ENCODE measurements around the gene SHQ1.

The SHQ1 gene

DNA sequence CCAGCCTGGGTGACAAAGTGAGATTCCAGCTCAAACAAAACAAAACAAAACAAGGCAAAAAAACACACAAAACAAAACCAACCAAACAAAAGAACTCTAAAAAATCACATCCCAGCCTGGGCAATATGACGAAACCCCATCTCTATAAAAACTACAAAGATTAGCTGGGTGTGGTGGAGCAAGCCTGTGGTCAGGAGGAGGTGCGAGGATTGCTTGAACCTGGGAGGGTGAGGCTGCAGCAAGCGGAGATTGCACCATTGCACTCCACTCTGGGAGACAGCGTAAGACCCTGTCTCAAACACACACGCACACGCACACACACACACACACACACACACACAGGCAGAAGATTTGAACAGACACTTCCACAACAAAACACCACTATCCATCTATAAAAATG lies 99.6 kb downstream of the SHQ1 start:
- DNase-seq (ENCODE audit: extremely low read depth, insufficient read length) = no peak
- no peaks in the 10 kb centered on the region for H3K36me3 ChIP-seq (ENCODE audit: control insufficient read depth, insufficient read depth, low read length)
- TF ChIP-seq, protein P1, sequence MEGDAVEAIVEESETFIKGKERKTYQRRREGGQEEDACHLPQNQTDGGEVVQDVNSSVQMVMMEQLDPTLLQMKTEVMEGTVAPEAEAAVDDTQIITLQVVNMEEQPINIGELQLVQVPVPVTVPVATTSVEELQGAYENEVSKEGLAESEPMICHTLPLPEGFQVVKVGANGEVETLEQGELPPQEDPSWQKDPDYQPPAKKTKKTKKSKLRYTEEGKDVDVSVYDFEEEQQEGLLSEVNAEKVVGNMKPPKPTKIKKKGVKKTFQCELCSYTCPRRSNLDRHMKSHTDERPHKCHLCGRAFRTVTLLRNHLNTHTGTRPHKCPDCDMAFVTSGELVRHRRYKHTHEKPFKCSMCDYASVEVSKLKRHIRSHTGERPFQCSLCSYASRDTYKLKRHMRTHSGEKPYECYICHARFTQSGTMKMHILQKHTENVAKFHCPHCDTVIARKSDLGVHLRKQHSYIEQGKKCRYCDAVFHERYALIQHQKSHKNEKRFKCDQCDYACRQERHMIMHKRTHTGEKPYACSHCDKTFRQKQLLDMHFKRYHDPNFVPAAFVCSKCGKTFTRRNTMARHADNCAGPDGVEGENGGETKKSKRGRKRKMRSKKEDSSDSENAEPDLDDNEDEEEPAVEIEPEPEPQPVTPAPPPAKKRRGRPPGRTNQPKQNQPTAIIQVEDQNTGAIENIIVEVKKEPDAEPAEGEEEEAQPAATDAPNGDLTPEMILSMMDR (IDR thresholded peaks at IDR 0.05; ENCODE audit: insufficient read depth, low read length, poor library complexity, severe bottlenecking) = no peak
- no peak overlapping the region for H3K4me3 ChIP-seq (replicated peaks; ENCODE audit: low read depth, low read length)
- no peaks in the 10 kb centered on the region for H3K27me3 ChIP-seq (replicated peaks; ENCODE audit: control insufficient read depth, insufficient read depth, low read length)

DNA sequence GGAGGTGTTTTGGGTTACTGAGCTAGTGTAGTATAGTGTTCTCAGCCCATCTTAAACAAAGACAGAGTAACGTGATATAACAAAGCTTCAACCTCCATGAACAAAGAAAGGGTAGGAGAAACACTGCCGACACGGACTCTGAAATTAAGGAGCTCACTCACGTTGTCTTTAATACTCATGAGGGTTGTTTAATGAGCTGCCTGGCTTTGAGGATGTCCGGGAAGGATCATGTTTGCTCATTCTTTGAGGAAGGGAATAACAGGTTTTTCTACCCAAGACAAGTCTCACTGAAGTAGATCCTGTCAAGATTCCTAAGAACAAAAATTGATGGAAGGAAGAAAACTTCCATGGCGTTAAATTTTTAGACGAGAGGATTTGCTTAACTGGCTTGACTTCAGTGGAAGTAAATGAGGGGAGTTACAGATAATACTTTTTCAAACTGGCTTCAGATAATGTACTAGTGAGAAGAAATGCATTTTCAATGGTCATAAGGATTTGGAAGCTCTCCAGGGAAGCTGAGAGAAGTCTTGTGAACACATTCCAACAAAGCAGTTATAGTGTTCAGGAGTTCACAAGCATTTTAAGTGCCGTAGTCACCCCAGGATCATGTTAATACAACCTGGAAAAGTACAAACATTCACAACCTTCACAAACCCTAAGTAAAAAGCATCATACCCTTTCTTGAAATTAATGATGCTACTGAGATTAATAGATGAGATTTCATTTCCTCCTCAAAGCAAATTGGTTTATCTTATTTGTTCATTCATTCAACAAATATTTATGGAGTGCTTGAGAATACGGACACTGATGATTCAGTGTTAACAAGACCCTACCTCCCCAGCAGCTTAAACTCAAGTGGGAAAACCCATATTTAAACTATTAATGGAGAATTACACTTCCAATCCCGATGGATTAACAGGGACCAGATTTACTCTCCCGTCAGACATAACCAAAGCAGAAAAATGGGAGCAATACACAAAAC lies 101.5 kb downstream of the SHQ1 start:
- no peak for DNase-seq (ENCODE audit: extremely low read depth, insufficient read length)
- H3K36me3 ChIP-seq (ENCODE audit: control insufficient read depth, insufficient read depth, low read length) = no peaks in the 10 kb centered on the region
- no peak overlapping the region for H3K4me3 ChIP-seq (replicated peaks; ENCODE audit: low read depth, low read length)
- TF ChIP-seq, protein P1 (IDR thresholded peaks at IDR 0.05; ENCODE audit: insufficient read depth, low read length, poor library complexity, severe bottlenecking) = no peak
- no peaks in the 10 kb centered on the region for H3K27me3 ChIP-seq (replicated peaks; ENCODE audit: control insufficient read depth, insufficient read depth, low read length)

DNA sequence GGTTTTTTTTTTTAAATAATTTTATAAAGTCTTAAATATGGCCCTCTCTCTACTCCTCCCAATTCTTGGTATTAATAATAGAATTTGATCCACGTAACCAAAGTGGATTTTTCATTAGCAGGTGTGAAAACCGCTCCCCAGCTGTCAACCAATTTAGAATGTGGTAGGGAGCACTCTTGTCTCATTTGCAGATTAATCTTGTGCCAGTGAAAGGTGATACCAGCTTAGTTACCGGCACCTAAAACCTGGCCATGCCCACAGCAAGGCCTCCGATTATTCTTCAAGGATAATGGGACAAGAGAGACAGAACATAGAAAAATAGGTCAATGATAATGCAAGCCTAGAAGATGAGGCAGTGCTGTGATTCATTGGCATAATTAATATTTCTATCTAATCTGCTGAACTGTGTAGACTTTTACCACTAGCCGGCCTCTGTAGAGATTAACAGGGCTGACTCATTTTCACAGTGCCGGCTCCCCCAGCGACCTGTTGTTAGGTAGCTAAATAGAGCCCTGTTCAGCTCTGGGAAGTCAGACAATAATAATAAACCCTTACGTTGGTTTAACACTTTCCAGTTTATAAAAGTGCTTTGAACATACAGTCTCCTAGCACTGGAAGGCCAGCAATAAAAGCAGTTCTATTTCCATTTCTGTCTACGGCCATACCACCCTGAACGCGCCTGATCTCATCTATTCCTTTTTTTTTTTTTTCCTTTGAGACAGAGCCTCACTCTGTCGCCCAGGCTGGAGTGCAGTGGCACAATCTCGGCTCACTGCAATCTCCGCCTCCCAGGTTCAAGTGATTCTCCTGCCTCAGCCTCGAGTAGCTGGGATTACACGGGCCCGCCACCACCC lies 102.9 kb downstream of the SHQ1 start:
- TF ChIP-seq, protein P1 (IDR thresholded peaks at IDR 0.05; ENCODE audit: insufficient read depth, low read length, poor library complexity, severe bottlenecking) = no peak
- no peak for DNase-seq (ENCODE audit: extremely low read depth, insufficient read length)
- Histone ChIP-seq H3K36me3 (ENCODE audit: control insufficient read depth, insufficient read depth, low read length) (no peaks in the 10 kb centered on the region), H3K4me3 (replicated peaks; ENCODE audit: low read depth, low read length) (no peak overlapping the region), H3K27me3 (replicated peaks; ENCODE audit: control insufficient read depth, insufficient read depth, low read length) (no peaks in the 10 kb centered on the region)

DNA sequence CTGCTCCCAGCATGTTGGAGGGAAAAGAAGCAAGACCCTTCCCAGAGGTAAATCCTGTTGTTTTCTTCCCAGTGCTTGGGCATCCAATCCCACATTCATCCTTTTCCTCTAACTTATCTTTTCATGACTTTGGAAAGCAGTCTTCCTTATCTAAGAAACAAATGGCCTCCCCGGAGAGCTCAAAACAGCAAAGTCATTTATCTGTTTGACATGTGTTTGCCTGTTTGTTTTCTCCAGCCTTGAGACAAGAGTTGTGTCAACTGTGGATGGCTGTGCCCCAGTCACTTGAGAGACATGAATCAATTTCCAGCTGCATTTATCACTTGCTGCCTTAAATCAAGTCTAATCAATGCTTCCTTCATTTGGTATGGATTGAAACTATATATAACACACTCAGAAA lies 103.9 kb downstream of the SHQ1 start:
- Histone ChIP-seq H3K36me3 (ENCODE audit: control insufficient read depth, insufficient read depth, low read length) (no peaks in the 10 kb centered on the region), H3K27me3 (replicated peaks; ENCODE audit: control insufficient read depth, insufficient read depth, low read length) (no peaks in the 10 kb centered on the region), H3K4me3 (replicated peaks; ENCODE audit: low read depth, low read length) (no peak overlapping the region)
- DNase-seq (ENCODE audit: extremely low read depth, insufficient read length) = no peak
- TF ChIP-seq, protein P1 (IDR thresholded peaks at IDR 0.05; ENCODE audit: insufficient read depth, low read length, poor library complexity, severe bottlenecking) = no peak

DNA sequence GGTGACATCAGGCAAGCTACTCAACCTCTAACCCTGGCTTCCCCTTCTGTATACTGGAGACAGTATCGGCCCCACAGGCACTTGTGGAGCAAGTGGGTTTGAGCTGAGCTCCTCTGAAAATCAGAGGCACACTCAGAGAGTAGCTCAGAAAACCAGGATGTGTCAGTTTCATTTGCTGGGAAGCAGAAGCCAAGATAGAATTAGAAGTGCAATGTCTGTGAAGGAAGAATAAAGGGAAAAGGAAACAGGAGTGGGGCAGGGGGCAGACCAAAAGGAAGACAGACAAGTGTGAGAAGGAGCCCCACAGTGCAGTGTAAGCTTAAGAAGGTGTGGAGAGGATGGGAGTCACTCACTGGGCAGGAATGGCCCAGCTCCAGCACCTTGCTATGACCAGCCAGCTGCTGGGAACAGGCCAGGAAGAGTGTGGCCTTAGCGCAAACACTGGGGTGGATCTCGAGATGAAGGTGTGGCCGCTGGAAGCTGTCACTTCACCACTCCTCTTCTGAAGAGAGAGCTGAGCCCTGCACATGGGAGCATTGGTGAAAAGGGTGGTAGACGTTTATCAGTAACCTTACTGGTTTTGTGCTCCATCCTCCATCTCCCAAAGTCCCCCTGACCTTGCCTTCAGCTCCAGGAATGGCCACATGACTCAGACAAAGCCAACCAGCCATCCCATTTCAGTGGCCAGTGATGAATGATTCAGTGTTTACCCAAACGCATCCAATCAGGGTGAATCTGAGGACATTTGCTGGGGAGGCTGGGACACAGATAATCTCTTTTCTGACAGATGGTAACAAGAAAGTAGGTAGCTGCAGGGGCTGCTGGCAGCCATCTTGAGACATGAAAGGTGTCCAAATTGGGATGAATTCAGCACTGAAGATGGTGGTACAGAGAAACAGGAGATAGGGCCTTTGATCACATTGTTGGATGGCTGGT lies 108.4 kb downstream of the SHQ1 start:
- no peak for DNase-seq (ENCODE audit: extremely low read depth, insufficient read length)
- TF ChIP-seq, protein P1 (IDR thresholded peaks at IDR 0.05; ENCODE audit: insufficient read depth, low read length, poor library complexity, severe bottlenecking) = no peak
- Histone ChIP-seq H3K4me3 (replicated peaks; ENCODE audit: low read depth, low read length) (no peak overlapping the region), H3K27me3 (replicated peaks; ENCODE audit: control insufficient read depth, insufficient read depth, low read length) (peaks cover 1% of the 10 kb centered on the region; the same call in 1 of the 2 replicates), H3K36me3 (ENCODE audit: control insufficient read depth, insufficient read depth, low read length) (no peaks in the 10 kb centered on the region)
